Adipose tissue (tissue), 3 donors: ENCODE results near the gene PAPOLA. TPM values are rescaled to one million over a fixed set of nuclear protein-coding genes. Genes with fewer than 3 reads are reported as not detected.

Source experiments
- H3K27ac ChIP-seq: one replicate; pipeline ENCODE4 v1.5.1; 2013; ENCODE audit warnings: low read depth, low read length
- WGBS, 3 donors: extraction: QIAGEN DNeasy Blood & Tissue Kit; methylation state at CpG; one replicate each; pipeline ENCODE4 v1.1.7; 2013; 5-methylcytosine and 5-hydroxymethylcytosine counted together
- polyA plus RNA-seq, 3 donors: library from polyadenylated mRNA; stranded (reverse); fragments of 200-250 nt; gene quantifications; one replicate each; pipeline ENCODE4 v1.2.3, GENCODE V29; 2013
- donor health status: healthy with polysubstance abuse.
- donor health status: Bipolar disorder and iron deficiency.
- donor health status: healthy.

PAPOLA gene
- polyA plus RNA-seq, 3 donors: 40.1 to 70.7 (median 45.3) TPM

DNA sequence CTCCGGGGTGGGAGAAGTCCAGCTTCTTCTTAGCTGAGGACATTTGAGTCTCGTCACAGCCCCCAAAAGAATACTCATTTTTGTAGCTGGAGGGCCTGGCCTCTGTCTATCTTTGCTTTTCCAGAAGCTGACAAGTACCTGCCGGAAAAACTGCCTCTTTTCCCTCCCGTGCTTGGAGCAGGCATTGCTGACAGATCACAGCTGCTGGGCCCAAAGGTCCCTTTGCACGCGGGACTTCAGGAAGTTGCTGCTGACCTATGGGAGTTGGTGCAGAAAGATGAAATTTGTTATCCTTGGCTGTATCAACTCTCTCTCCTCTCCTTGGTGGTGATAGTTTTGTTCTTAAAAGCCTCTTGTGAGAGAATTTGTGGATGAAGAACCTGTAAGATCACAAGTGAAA lies 92.8 kb downstream of the PAPOLA start:
- 62 to 66% (median 62%) methylated on average over 6 of the region's 6 CpGs for WGBS, 3 donors
- H3K27ac ChIP-seq: no peak overlapping the region

- WGBS, 3 donors: 83 to 91% (median 90%) methylated on average over 5 of the region's 5 CpGs
- no peak overlapping the region for H3K27ac ChIP-seq
Measured at GRCh38 chr14:96597680-96598079, 95.5 kb downstream of the PAPOLA start.

DNA sequence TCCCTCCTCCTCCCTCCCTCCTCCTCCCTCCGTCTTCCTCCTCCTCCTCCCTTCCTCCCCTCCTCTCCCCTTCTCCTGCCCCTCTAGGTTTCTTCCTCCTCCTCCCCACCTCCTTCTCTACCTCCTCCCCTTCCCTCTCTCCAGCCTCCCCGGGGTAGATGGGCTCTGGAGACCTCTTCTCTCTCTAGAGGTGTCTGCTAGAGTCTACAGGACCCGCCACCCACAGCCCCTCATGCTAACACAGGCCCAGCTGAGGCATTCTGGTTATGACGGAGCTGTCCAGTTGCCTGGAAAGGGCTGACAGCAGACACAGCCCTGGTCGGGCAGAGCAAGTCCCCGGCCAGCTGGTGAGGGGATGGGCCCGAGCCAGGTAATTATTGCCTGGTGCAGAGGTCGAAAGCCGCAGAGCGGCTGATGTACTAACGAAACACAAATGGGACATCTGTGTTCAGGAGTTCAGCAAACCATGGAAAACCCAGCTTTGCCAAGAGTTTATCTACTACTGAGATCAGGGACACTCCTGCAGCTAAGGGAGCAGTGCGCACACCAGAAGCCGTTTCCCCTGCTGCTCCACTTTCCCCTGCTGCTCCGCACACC lies 96.2 kb downstream of the PAPOLA start:
- WGBS, 3 donors: 46 to 63% (median 55%) methylated on average over 13 to 14 of the region's 14 CpGs
- no peak overlapping the region for H3K27ac ChIP-seq

DNA sequence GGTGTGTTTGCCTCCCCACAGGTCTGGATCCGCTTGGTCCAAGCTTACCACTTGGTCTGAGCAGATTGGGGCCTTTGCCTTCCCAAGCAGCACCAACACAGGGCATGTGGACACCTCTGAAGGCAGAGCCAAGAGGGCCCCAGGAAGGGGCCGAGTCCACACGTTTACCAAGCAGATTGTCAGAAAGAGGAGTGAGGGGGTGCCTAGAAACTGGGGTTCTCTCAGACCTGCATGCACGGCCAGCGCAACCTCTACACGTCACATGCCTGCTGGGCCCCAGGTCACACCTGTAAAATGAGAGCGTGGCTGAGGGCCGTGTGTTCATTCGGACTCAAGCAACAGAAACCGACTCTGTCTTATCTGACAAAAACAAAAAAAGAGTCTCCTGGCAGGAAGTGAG lies 96.9 kb downstream of the PAPOLA start:
- no peak overlapping the region for H3K27ac ChIP-seq
- WGBS, 3 donors: 79 to 85% (median 85%) methylated on average over 10 of the region's 10 CpGs

GRCh38 chr14:96602186-96602585 lies 100.0 kb downstream of the PAPOLA start:
- WGBS, 3 donors: 81 to 88% (median 83%) methylated on average over 2 of the region's 2 CpGs
- no peak overlapping the region for H3K27ac ChIP-seq

GRCh38 chr14:96603350-96604255 lies 101.4 kb downstream of the PAPOLA start:
- 65 to 73% (median 66%) methylated on average over 11 of the region's 11 CpGs for WGBS, 3 donors
- no peak overlapping the region for H3K27ac ChIP-seq

DNA sequence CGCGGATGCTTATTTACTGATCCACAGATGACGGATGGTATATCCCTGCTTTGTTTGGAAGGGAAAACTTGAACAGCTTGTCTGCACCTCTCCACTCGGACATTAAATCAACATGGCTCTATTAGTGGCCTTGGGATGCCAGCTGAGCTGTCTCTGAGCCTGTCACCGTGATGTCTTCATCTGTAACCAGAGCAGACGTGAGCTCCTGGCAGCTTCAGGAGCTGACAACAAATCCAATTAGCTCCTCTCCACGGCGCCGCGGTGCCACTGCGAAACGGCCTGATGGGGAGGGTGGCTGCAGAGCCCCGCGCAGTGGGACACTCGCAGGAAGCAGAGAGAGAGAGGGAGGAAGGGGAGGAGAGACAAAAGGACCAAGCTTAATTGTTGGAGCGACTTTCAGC lies 112.3 kb downstream of the PAPOLA start:
- 34 to 52% (median 45%) methylated on average over 16 of the region's 16 CpGs for WGBS, 3 donors

GRCh38 chr14:96616161-96616721 lies 114.1 kb downstream of the PAPOLA start:
- WGBS, 3 donors: 53 to 68% (median 60%) methylated on average over 14 of the region's 14 CpGs
- H3K27ac ChIP-seq: no peak overlapping the region

More for the DNA sequence above, 112.3 kb downstream of the PAPOLA start:
- no peak overlapping the region for H3K27ac ChIP-seq

Other genes starting within 250 kb of the PAPOLA start
- 10 to 100 TPM in 1 of 3 donors, 1 to 10 TPM in 2; 1.2 to 18.1 (median 4.4) TPM for gene BDKRB1, start 246.2 kb upstream of the PAPOLA start, polyA plus RNA-seq
- 1 to 10 TPM; 3.5 to 5.2 (median 4.4) TPM for gene ATG2B, start 139.0 kb upstream of the PAPOLA start, polyA plus RNA-seq
- 10 to 100 TPM in 2 of 3 donors, 1 to 10 TPM in 1; 6.2 to 17.3 (median 13.4) TPM for gene GSKIP, start 138.9 kb upstream of the PAPOLA start, polyA plus RNA-seq
- gene AK7, start 110.3 kb upstream of the PAPOLA start, polyA plus RNA-seq: 1 to 10 TPM in 2 of 3 donors, under 1 TPM in 1; 0.28 to 2.4 (median 1.1) TPM